ENCODE measurements around the gene SLC39A8.

The SLC39A8 gene

GRCh38 chr4:102299354-102300107 is 45.8 kb downstream of the SLC39A8 start:
- no peak for TF ChIP-seq ZC3H10 (CRISPR knock-in tag; IDR thresholded peaks at IDR 0.05)
- peak; percentile 90 for ATAC-seq

- no peak for ATAC-seq
- TF ChIP-seq RARB (CRISPR knock-in tag; IDR thresholded peaks at IDR 0.05) = no peak
- no peak for TF ChIP-seq OSR1 (CRISPR knock-in tag; IDR thresholded peaks at IDR 0.05)
Observed at GRCh38 chr4:102298716-102299115, 46.6 kb downstream of the SLC39A8 start.

DNA sequence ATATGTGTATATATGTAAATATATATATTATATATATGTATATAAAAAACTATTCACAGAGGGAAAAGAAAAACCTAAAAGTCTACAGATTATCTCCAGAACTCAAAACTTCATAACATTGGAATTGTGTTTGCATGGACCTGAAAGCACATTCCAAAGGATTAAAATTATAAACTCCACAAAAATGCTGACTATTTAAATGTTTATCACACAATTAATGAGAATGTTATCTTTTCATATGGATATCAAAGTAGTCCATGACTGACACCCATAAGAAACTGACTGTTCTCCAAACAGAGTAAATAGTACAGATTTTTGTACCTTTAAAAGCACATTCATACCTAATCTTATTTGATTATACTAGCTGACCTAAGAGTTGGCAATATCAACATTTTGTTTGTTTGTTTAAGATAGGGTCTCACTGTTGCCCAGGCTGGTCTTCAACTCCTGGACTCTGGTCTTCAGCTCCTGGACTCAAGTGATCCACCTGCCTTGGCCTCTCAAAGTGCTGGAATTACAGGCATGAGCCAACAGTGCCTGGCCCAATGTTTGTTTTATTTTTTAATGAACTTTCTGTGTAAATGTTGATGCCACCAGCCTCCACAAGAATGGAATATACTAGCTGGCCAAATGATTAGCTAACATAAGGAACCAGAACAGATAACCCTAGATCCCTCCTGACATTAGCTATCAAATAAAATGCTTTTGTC is 50.0 kb downstream of the SLC39A8 start:
- TF ChIP-seq CSDC2 (CRISPR knock-in tag; IDR thresholded peaks at IDR 0.05) (no peak), PPARA (CRISPR knock-in tag; IDR thresholded peaks at IDR 0.05; ENCODE audit: borderline replicate concordance) (no peak), TOX (CRISPR knock-in tag; IDR thresholded peaks at IDR 0.05; ENCODE audit: borderline replicate concordance) (no peak), ZC3H10 (CRISPR knock-in tag; IDR thresholded peaks at IDR 0.05) (no peak), ZFP3 (CRISPR knock-in tag; IDR thresholded peaks at IDR 0.05) (no peak), SNAI2 (CRISPR knock-in tag; IDR thresholded peaks at IDR 0.05) (no peak)
- ATAC-seq = no peak

DNA sequence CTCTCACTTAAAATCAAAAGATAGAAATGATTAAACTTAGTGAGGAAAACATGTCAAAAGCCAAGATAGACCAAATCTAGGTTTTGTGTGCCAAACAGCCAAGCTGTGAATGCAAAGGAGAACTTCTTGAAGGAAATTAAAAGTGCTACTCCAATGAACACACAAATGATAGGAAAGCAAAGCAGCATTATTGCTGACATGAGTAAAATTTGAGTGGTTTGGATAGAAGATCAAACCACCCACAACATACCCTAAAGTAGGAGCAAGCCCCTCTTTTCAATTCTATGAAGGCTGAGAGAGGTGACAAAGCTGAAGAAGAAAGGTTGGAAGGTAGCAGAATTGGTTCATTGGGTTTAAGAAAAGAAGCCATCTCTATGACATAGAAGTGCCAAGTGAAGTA is 56.8 kb downstream of the SLC39A8 start:
- ATAC-seq = no peak
- no peak for TF ChIP-seq TOX (CRISPR knock-in tag; IDR thresholded peaks at IDR 0.05; ENCODE audit: borderline replicate concordance)
- no peak for TF ChIP-seq PPARA (CRISPR knock-in tag; IDR thresholded peaks at IDR 0.05; ENCODE audit: borderline replicate concordance)
- TF ChIP-seq, protein P1, sequence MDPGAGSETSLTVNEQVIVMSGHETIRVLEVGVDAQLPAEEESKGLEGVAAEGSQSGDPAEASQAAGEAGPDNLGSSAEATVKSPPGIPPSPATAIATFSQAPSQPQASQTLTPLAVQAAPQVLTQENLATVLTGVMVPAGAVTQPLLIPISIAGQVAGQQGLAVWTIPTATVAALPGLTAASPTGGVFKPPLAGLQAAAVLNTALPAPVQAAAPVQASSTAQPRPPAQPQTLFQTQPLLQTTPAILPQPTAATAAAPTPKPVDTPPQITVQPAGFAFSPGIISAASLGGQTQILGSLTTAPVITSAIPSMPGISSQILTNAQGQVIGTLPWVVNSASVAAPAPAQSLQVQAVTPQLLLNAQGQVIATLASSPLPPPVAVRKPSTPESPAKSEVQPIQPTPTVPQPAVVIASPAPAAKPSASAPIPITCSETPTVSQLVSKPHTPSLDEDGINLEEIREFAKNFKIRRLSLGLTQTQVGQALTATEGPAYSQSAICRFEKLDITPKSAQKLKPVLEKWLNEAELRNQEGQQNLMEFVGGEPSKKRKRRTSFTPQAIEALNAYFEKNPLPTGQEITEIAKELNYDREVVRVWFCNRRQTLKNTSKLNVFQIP (CRISPR knock-in tag; IDR thresholded peaks at IDR 0.05; ENCODE audit: borderline replicate concordance, low read depth) = no peak

GRCh38 chr4:102285831-102286230 is 59.5 kb downstream of the SLC39A8 start:
- ATAC-seq = no peak
- TF ChIP-seq, protein P2, sequence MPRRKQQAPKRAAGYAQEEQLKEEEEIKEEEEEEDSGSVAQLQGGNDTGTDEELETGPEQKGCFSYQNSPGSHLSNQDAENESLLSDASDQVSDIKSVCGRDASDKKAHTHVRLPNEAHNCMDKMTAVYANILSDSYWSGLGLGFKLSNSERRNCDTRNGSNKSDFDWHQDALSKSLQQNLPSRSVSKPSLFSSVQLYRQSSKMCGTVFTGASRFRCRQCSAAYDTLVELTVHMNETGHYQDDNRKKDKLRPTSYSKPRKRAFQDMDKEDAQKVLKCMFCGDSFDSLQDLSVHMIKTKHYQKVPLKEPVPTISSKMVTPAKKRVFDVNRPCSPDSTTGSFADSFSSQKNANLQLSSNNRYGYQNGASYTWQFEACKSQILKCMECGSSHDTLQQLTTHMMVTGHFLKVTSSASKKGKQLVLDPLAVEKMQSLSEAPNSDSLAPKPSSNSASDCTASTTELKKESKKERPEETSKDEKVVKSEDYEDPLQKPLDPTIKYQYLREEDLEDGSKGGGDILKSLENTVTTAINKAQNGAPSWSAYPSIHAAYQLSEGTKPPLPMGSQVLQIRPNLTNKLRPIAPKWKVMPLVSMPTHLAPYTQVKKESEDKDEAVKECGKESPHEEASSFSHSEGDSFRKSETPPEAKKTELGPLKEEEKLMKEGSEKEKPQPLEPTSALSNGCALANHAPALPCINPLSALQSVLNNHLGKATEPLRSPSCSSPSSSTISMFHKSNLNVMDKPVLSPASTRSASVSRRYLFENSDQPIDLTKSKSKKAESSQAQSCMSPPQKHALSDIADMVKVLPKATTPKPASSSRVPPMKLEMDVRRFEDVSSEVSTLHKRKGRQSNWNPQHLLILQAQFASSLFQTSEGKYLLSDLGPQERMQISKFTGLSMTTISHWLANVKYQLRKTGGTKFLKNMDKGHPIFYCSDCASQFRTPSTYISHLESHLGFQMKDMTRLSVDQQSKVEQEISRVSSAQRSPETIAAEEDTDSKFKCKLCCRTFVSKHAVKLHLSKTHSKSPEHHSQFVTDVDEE (CRISPR knock-in tag; IDR thresholded peaks at IDR 0.05) = no peak
- no peak for TF ChIP-seq GLIS3 (CRISPR knock-in tag; IDR thresholded peaks at IDR 0.05)

GRCh38 chr4:102281171-102281839 is 64.0 kb downstream of the SLC39A8 start:
- no peak for ATAC-seq
- TF ChIP-seq, protein P2 (CRISPR knock-in tag; IDR thresholded peaks at IDR 0.05) = no peak
- TF ChIP-seq SNAI2 (CRISPR knock-in tag; IDR thresholded peaks at IDR 0.05) = no peak
- no peak for TF ChIP-seq OSR1 (CRISPR knock-in tag; IDR thresholded peaks at IDR 0.05)
- TF ChIP-seq GLIS3 (CRISPR knock-in tag; IDR thresholded peaks at IDR 0.05) = no peak
- TF ChIP-seq ZNF70 (CRISPR knock-in tag; IDR thresholded peaks at IDR 0.05) = no peak
- no peak for TF ChIP-seq PPARA (CRISPR knock-in tag; IDR thresholded peaks at IDR 0.05; ENCODE audit: borderline replicate concordance)
- TF ChIP-seq, protein P1 (CRISPR knock-in tag; IDR thresholded peaks at IDR 0.05; ENCODE audit: borderline replicate concordance, low read depth) = no peak
- TF ChIP-seq CREB5 (CRISPR knock-in tag; IDR thresholded peaks at IDR 0.05; ENCODE audit: low read depth) = no peak
- no peak for TF ChIP-seq TCF4 (CRISPR knock-in tag; IDR thresholded peaks at IDR 0.05; ENCODE audit: borderline replicate concordance)
- TF ChIP-seq ZNF565 (CRISPR knock-in tag; conservative IDR thresholded peaks at IDR 0.05; ENCODE audit: low read depth) = no peak
- no peak for TF ChIP-seq ZFP3 (CRISPR knock-in tag; IDR thresholded peaks at IDR 0.05)
- TF ChIP-seq, protein P3, sequence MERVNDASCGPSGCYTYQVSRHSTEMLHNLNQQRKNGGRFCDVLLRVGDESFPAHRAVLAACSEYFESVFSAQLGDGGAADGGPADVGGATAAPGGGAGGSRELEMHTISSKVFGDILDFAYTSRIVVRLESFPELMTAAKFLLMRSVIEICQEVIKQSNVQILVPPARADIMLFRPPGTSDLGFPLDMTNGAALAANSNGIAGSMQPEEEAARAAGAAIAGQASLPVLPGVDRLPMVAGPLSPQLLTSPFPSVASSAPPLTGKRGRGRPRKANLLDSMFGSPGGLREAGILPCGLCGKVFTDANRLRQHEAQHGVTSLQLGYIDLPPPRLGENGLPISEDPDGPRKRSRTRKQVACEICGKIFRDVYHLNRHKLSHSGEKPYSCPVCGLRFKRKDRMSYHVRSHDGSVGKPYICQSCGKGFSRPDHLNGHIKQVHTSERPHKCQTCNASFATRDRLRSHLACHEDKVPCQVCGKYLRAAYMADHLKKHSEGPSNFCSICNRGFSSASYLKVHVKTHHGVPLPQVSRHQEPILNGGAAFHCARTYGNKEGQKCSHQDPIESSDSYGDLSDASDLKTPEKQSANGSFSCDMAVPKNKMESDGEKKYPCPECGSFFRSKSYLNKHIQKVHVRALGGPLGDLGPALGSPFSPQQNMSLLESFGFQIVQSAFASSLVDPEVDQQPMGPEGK (CRISPR knock-in tag; IDR thresholded peaks at IDR 0.05; ENCODE audit: borderline replicate concordance) = no peak
- no peak for TF ChIP-seq ZC3H10 (CRISPR knock-in tag; IDR thresholded peaks at IDR 0.05)
- no peak for TF ChIP-seq RARB (CRISPR knock-in tag; IDR thresholded peaks at IDR 0.05)
